WTC11 (cell line): Measurements from ENCODE around the gene PTGDR.

Experiments
- CREB1 ChIP-seq: sonication (generic); formaldehyde crosslinking; IDR thresholded peaks from 2 replicates; pipeline ENCODE4 v1.8.0; 2023; ENCODE audit warnings: mild to moderate bottlenecking, missing genetic modification reagents
- GRHL2 ChIP-seq: fragments of 250-450 bp; sonication (Bioruptor Pico); IDR thresholded peaks from 2 replicates; pipeline ENCODE4 v1.8.0; 2022; ENCODE audit warnings: mild to moderate bottlenecking, moderate library complexity; ENCODE audit not compliant: insufficient replicate concordance, severe bottlenecking
- IRF2 ChIP-seq: sonication (generic); formaldehyde crosslinking; IDR thresholded peaks from 2 replicates; pipeline ENCODE4 v1.8.0; 2022; ENCODE audit warnings: low read depth, missing genetic modification reagents, borderline replicate concordance
- MXD4 ChIP-seq: fragments of 250-450 bp; sonication (Bioruptor Pico); IDR thresholded peaks from 2 replicates; pipeline ENCODE4 v1.8.0; 2021; ENCODE audit warnings: mild to moderate bottlenecking, moderate library complexity, borderline replicate concordance
- SMAD3 ChIP-seq: sonication (generic); formaldehyde crosslinking; IDR thresholded peaks from 2 replicates; pipeline ENCODE4 v1.8.0; 2022; ENCODE audit warnings: missing genetic modification reagents, mild to moderate bottlenecking, borderline replicate concordance
- SP1 ChIP-seq: sonication (generic); formaldehyde crosslinking; conservative IDR thresholded peaks from 2 replicates; pipeline ENCODE4 v1.8.1; 2022; ENCODE audit warnings: missing genetic modification reagents
- TP53 ChIP-seq: sonication (generic); formaldehyde crosslinking; IDR thresholded peaks from 2 replicates; pipeline ENCODE4 v1.8.1; 2023; ENCODE audit warnings: mild to moderate bottlenecking, missing genetic modification reagents
- ZNF263 ChIP-seq: sonication (generic); formaldehyde crosslinking; IDR thresholded peaks from 2 replicates; pipeline ENCODE4 v1.8.1; 2022; ENCODE audit warnings: low read depth, mild to moderate bottlenecking, moderate library complexity, missing genetic modification reagents
- TF ChIP-seq, protein P1 (sequence below): fragments of 200-600 bp; IDR thresholded peaks from 2 replicates; pipeline ENCODE4 v1.8.0; 2022; ENCODE audit warnings: antibody characterized with exemption

DNA sequence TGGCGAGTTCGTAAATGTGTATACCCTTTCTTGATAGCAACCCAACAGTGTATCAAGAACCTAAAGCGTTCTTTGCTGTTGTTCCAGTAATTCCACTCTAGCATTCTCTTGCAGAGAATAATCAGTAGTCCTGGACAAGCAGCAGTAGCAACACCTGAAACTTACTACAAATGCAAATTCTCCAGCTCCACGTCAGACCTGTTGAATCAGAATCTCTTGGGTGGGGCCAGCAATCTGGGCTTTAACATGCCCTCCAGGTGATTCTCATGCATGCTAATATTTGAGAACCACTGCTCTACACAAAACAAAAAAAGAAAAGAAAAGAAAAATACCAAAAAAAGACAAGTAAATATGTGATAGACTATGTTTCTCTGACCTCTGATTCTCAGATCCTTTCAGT, 10.1 kb downstream of the PTGDR start:
- TF ChIP-seq CREB1 (no peak), TP53 (CRISPR knock-in tag) (no peak), ZNF263 (CRISPR knock-in tag) (no peak), SMAD3 (no peak), GRHL2 (CRISPR knock-in tag) (no peak), MXD4 (CRISPR knock-in tag) (no peak), IRF2 (CRISPR knock-in tag) (no peak), SP1 (CRISPR knock-in tag) (no peak)
- TF ChIP-seq, protein P1, sequence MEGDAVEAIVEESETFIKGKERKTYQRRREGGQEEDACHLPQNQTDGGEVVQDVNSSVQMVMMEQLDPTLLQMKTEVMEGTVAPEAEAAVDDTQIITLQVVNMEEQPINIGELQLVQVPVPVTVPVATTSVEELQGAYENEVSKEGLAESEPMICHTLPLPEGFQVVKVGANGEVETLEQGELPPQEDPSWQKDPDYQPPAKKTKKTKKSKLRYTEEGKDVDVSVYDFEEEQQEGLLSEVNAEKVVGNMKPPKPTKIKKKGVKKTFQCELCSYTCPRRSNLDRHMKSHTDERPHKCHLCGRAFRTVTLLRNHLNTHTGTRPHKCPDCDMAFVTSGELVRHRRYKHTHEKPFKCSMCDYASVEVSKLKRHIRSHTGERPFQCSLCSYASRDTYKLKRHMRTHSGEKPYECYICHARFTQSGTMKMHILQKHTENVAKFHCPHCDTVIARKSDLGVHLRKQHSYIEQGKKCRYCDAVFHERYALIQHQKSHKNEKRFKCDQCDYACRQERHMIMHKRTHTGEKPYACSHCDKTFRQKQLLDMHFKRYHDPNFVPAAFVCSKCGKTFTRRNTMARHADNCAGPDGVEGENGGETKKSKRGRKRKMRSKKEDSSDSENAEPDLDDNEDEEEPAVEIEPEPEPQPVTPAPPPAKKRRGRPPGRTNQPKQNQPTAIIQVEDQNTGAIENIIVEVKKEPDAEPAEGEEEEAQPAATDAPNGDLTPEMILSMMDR: no peak
